Osteocyte (in vitro differentiated cells): ENCODE measurements around the gene FSTL4. TPM values are rescaled to one million over a fixed set of nuclear protein-coding genes. Genes with fewer than 3 reads are reported as not detected.

Source experiments
- DNase-seq: peaks from one replicate; pipeline ENCODE4 v3.0.0; 2021; ENCODE audit warnings: mixed read lengths; ENCODE audit not compliant: unreplicated experiment; ENCODE audit errors: extremely low spot score
- H3K27ac Mint-ChIP-seq: one replicate; pipeline ENCODE4 v1.8.0; 2021; ENCODE audit warnings: mild to moderate bottlenecking, mixed read lengths; ENCODE audit not compliant: unreplicated experiment
- H3K27me3 Mint-ChIP-seq: one replicate; pipeline ENCODE4 v1.8.0; 2021; ENCODE audit warnings: mixed read lengths; ENCODE audit not compliant: unreplicated experiment
- H3K36me3 Mint-ChIP-seq: one replicate; pipeline ENCODE4 v1.8.0; 2021; ENCODE audit warnings: mixed read lengths; ENCODE audit not compliant: unreplicated experiment
- H3K4me1 Mint-ChIP-seq: one replicate; pipeline ENCODE4 v1.8.0; 2021; ENCODE audit warnings: mixed read lengths; ENCODE audit not compliant: unreplicated experiment
- H3K4me3 Mint-ChIP-seq: one replicate; pipeline ENCODE4 v1.8.0; 2021; ENCODE audit warnings: mild to moderate bottlenecking, moderate library complexity, mixed read lengths; ENCODE audit not compliant: unreplicated experiment
- H3K9me3 Mint-ChIP-seq: one replicate; pipeline ENCODE4 v1.8.0; 2021; ENCODE audit warnings: mixed read lengths; ENCODE audit not compliant: unreplicated experiment
- total RNA-seq: library from RNA; stranded (reverse); gene quantifications from 2 replicates; pipeline ENCODE4 v1.2.1, GENCODE V29; 2021
- TF ChIP-seq, protein P1 (sequence below): fragments of 200-600 bp; sonication (generic); IDR thresholded peaks from 2 replicates; pipeline ENCODE4 v1.5.0; 2021; ENCODE audit warnings: antibody characterized with exemption, mild to moderate bottlenecking, moderate library complexity

The FSTL4 gene
- total RNA-seq, 1 donor from 2014 or later: not detected

DNA sequence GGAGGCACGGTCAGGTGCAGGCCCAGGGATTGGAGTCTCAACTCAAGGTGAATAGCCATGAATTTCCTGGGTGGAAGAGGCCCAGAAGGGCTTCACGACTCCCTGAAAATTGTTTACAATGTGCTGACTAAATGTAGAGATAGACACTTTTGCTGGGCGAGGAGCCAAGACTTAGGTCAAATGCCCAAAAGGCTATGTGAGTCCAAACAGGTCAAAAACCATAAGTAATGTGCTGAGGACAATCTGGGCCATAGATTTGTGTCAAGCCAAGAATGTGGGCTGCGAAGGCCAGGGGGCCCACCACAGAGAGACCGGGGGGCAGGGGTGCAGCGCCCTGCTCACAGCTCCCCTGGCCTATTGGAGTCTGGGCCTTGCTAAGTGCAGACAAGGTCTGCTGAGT, 362.7 kb downstream of the FSTL4 start:
- no peaks in the 10 kb centered on the region for H3K9me3 Mint-ChIP-seq
- H3K36me3 Mint-ChIP-seq: no peaks in the 10 kb centered on the region
- no peak overlapping the region for H3K4me3 Mint-ChIP-seq
- TF ChIP-seq, protein P1, sequence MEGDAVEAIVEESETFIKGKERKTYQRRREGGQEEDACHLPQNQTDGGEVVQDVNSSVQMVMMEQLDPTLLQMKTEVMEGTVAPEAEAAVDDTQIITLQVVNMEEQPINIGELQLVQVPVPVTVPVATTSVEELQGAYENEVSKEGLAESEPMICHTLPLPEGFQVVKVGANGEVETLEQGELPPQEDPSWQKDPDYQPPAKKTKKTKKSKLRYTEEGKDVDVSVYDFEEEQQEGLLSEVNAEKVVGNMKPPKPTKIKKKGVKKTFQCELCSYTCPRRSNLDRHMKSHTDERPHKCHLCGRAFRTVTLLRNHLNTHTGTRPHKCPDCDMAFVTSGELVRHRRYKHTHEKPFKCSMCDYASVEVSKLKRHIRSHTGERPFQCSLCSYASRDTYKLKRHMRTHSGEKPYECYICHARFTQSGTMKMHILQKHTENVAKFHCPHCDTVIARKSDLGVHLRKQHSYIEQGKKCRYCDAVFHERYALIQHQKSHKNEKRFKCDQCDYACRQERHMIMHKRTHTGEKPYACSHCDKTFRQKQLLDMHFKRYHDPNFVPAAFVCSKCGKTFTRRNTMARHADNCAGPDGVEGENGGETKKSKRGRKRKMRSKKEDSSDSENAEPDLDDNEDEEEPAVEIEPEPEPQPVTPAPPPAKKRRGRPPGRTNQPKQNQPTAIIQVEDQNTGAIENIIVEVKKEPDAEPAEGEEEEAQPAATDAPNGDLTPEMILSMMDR: no peak
- DNase-seq: no peak
- H3K27ac Mint-ChIP-seq: no peak overlapping the region
- peaks cover 11% of the 10 kb centered on the region for H3K4me1 Mint-ChIP-seq
- H3K27me3 Mint-ChIP-seq: no peaks in the 10 kb centered on the region

DNA sequence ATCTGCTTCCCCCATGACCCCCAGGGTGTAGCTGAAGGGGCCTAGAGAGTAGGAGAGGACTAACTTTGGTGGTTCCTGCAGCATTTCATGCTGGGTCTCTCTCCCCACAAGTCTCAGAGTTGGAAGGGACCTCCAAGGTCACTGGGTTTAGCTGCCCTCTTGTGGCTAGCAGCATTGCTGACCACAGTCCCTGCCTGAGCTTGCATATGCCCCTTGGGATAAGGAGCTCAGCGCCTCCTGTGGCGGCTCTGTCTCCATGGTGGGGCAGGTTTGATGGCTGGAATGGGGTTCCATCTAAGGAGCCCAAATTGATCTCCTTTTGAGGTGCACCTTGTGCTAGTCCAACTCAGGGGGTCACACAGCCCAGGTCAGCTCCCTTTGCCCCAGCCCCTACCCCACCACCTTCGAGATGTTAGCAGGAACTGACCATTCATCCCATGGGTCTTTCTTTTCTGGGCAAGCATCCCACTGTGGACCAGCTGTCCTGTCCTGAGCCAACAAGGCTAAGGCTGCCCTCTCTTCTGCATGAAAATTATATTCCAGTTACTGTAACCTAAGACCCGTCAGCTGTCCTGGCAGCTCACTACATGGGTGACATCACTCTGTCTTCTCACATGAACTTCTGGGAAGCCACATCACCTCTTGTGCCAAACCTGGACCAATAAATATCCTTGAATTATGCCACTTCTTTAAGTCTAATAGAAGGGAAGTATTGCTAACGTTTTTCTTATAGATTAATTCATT, 364.3 kb downstream of the FSTL4 start:
- Mint-ChIP-seq H3K36me3 (no peaks in the 10 kb centered on the region), H3K27me3 (no peaks in the 10 kb centered on the region), H3K4me1 (peaks cover 11% of the 10 kb centered on the region), H3K4me3 (no peak overlapping the region), H3K9me3 (no peaks in the 10 kb centered on the region), H3K27ac (no peak overlapping the region)
- TF ChIP-seq, protein P1: peak; percentile 39
- DNase-seq: no peak

DNA sequence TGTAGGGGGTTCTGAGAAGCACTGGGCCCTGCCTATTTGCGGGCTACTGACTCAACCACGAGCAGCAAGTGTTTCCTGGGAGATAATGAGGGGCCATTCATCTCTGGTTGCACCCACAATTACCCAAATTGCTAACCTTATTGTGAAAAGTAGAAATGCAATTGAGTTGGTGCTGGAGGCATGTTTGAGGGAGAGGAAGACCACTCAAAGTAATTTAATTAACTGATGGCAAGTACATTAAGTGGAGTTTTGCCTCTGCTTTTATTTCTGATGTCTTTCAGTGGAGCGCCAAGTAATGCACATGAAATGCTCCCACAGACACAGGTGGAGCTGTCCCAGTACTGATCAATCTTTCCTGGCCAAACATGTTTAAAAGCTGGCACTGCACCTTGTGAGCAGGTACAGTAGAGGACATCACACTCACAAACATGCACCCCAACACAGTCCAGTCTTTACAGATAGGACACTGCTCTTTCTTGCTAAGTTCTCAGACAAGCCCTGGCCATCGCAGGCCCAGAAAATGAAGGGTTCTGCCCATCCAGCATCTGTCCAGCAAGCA, 365.1 kb downstream of the FSTL4 start:
- TF ChIP-seq, protein P1: no peak
- Mint-ChIP-seq H3K36me3 (no peaks in the 10 kb centered on the region), H3K4me1 (peaks cover 11% of the 10 kb centered on the region), H3K4me3 (no peak overlapping the region), H3K9me3 (no peaks in the 10 kb centered on the region), H3K27ac (no peak overlapping the region), H3K27me3 (no peaks in the 10 kb centered on the region)
- DNase-seq: no peak

DNA sequence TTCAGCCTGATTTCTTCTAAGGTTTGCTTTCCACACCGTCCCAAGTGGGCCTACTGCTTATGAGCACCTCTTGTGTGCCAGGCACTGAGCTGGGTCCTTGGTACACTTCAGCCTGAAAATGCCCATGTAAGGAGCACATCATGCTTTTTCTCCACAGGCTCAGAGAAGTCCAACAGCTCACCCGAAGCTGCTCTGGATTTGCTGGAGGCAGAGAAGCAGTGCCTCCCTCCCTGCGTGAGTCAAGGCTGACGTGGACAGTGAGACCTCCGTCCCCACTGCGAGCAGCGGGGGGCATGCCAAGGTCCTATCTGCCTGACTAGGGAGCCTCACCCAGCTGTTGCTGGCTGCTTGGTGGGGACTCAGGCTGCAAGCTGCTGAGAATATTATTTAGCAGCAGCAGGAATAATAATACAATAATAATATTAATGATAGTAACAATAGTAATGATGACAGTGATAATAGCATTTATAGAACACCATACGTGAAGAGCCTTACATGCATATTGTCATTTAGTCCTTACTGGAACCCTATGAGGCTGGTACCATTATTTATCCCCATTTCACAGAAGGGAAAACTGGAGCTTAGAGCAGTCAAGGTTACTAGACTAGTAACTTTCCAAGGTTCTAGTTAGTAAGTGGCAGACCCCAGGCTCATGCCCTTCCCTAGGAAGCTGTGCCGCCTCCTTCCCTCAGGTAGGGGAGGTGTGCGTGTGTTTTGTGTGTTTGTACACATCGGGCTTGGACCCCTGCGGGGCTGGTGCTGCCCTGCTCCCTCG, 365.8 kb downstream of the FSTL4 start:
- DNase-seq: no peak
- TF ChIP-seq, protein P1: no peak
- Mint-ChIP-seq H3K9me3 (no peaks in the 10 kb centered on the region), H3K27me3 (no peaks in the 10 kb centered on the region), H3K4me1 (peaks cover 11% of the 10 kb centered on the region), H3K4me3 (no peak overlapping the region), H3K27ac (no peak overlapping the region), H3K36me3 (no peaks in the 10 kb centered on the region)

DNA sequence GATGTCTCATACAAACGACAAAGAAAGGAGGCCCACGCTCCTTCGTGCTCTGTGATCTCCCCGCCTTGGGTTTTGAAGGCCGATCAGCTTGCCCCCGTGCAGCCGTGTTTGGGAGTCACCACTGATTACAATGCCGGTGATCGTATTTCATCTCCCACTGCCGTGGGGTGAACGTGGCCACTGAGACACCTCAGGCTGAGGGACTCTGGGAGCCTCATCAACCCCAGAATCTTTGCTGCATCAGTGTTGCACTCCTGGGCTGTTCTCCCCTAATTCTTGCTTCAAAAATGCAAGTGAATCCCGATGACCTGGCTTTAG, 366.3 kb downstream of the FSTL4 start:
- Mint-ChIP-seq H3K4me1 (peaks cover 11% of the 10 kb centered on the region), H3K4me3 (no peak overlapping the region), H3K9me3 (no peaks in the 10 kb centered on the region), H3K36me3 (no peaks in the 10 kb centered on the region), H3K27ac (no peak overlapping the region), H3K27me3 (no peaks in the 10 kb centered on the region)
- TF ChIP-seq, protein P1: no peak
- no peak for DNase-seq
